K562 (cell line): ENCODE measurements around the gene TMEM179. TPM values are rescaled to one million over a fixed set of nuclear protein-coding genes. Genes with fewer than 3 reads are reported as not detected.

Experiments used
- CTCFL ChIP-seq: IDR thresholded peaks from 2 replicates; pipeline ENCODE4 v1.6.1; 2011; ENCODE audit warnings: borderline replicate concordance, low read depth, mild to moderate bottlenecking, moderate library complexity, low read length; ENCODE audit not compliant: insufficient read depth, poor library complexity, severe bottlenecking
- FOXM1 ChIP-seq, 2 experiments: fragments of 450-650 bp in 1 of 2; sonication (generic) in 1 of 2; formaldehyde crosslinking in 1 of 2; IDR thresholded peaks; 2 replicates each; pipeline versions ENCODE4 v1.6.1 to v1.9.0; 2017 to 2022; ENCODE audit warnings: low read depth in 2 of 2, mild to moderate bottlenecking in 2 of 2, missing genetic modification reagents in 1 of 2, moderate library complexity in 1 of 2
- FOXO4 ChIP-seq: fragments of 450-650 bp; formaldehyde crosslinking; IDR thresholded peaks from 2 replicates; pipeline ENCODE4 v1.4.0; 2020; ENCODE audit warnings: mild to moderate bottlenecking, moderate library complexity
- TCF3 ChIP-seq: sonication (generic); formaldehyde crosslinking; IDR thresholded peaks from 2 replicates; pipeline ENCODE4 v1.4.0; 2020; ENCODE audit warnings: mild to moderate bottlenecking, missing genetic modification reagents
- ZBTB9 ChIP-seq: fragments of 450-650 bp; formaldehyde crosslinking; IDR thresholded peaks from 2 replicates; pipeline ENCODE4 v1.4.0; 2020; ENCODE audit warnings: mild to moderate bottlenecking, moderate library complexity
- ZNF583 ChIP-seq: fragments of 250-450 bp; sonication (Bioruptor Pico); IDR thresholded peaks from 2 replicates; pipeline ENCODE4 v1.4.0; 2020
- ZNF592 ChIP-seq: fragments of 450-650 bp; IDR thresholded peaks from 2 replicates; pipeline ENCODE4 v1.6.1; 2017; ENCODE audit warnings: antibody characterized with exemption, mild to moderate bottlenecking
- polyA plus RNA-seq, 8 experiments: library from polyadenylated mRNA; depleted of rRNA in 4 of 8; stranded (reverse) in 5 of 8; unstranded in 3 of 8; fragments of >200 nt; fragmentation: Nextera tagmentation in 2 of 8; fragmentation: Illumina TruSeq in 1 of 8; extraction: Ambion mirVana in 2 of 8; extraction: Trizol in 1 of 8; gene quantifications; 2 replicates each; pipeline versions ENCODE4 v1.2.1 to v1.2.3, GENCODE V29; 2011 to 2014; ENCODE audit warnings: inconsistent platforms in 1 of 8, missing spikeins in 1 of 8
- total RNA-seq, 7 experiments: library from RNA; depleted of rRNA in 6 of 7; stranded (reverse); fragments of >200 nt in 6 of 7; fragmentation: Illumina TruSeq in 2 of 7; extraction: Trizol in 2 of 7; gene quantifications; 2 replicates each; pipeline versions ENCODE4 v1.2.1 to v1.2.3, GENCODE V29; 2011 to 2021; ENCODE audit warnings: low replicate concordance in 1 of 7

The TMEM179 gene
- total and polyA plus RNA-seq, 9 of the 15 experiments (the other 6 are each of a cell fraction or from before 2014, with no cell fraction given), result not detected

- TF ChIP-seq FOXO4 (CRISPR knock-in tag), result no peak
- no peak for TF ChIP-seq TCF3 (CRISPR knock-in tag)
- no peak for TF ChIP-seq ZBTB9 (CRISPR knock-in tag)
- no peak for TF ChIP-seq ZNF592
- TF ChIP-seq FOXM1 (IDR thresholded peaks at IDR 0.05; ENCODE audit: low read depth), result no peak
- no peak for TF ChIP-seq FOXM1 (CRISPR knock-in tag; IDR thresholded peaks at IDR 0.05; ENCODE audit: low read depth)
- TF ChIP-seq ZNF583, result no peak
- TF ChIP-seq CTCFL, result no peak
These were observed 52.5 kb downstream of the TMEM179 start (continued) for GRCh38 chr14:104551851-104552737.
